ENCODE measurements around the gene PKIB.

- TF ChIP-seq POLR2AphosphoS5 (IDR thresholded peaks at IDR 0.05; ENCODE audit: insufficient read depth, low read depth, low read length) (no peak), POLR2A (IDR thresholded peaks at IDR 0.05; ENCODE audit: low read depth, low read length) (no peak), EZH2 (IDR thresholded peaks at IDR 0.05; ENCODE audit: borderline replicate concordance, low read depth, low read length, severe bottlenecking) (no peak), MYC (IDR thresholded peaks at IDR 0.05; ENCODE audit: low read depth, low read length) (no peak)
- TF ChIP-seq, protein P1, sequence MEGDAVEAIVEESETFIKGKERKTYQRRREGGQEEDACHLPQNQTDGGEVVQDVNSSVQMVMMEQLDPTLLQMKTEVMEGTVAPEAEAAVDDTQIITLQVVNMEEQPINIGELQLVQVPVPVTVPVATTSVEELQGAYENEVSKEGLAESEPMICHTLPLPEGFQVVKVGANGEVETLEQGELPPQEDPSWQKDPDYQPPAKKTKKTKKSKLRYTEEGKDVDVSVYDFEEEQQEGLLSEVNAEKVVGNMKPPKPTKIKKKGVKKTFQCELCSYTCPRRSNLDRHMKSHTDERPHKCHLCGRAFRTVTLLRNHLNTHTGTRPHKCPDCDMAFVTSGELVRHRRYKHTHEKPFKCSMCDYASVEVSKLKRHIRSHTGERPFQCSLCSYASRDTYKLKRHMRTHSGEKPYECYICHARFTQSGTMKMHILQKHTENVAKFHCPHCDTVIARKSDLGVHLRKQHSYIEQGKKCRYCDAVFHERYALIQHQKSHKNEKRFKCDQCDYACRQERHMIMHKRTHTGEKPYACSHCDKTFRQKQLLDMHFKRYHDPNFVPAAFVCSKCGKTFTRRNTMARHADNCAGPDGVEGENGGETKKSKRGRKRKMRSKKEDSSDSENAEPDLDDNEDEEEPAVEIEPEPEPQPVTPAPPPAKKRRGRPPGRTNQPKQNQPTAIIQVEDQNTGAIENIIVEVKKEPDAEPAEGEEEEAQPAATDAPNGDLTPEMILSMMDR (IDR thresholded peaks at IDR 0.05; ENCODE audit: extremely low read depth in 1 of 2, insufficient read depth in 1 of 2, low read depth in 1 of 2, low read length in 2 of 2) = no peak
- TF ChIP-seq, protein P2, sequence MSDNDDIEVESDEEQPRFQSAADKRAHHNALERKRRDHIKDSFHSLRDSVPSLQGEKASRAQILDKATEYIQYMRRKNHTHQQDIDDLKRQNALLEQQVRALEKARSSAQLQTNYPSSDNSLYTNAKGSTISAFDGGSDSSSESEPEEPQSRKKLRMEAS (IDR thresholded peaks at IDR 0.05; ENCODE audit: insufficient read depth, insufficient read length) = no peak
Measured at GRCh38 chr6:122746688-122747087, 136.5 kb downstream of the PKIB start.

Data from endothelial cell of umbilical vein (primary cell).